HCT116 (cell line): ENCODE data around the gene TICAM2.

Experiments used
- EZH2 ChIP-seq: fragments of 200-600 bp; sonication (generic); IDR thresholded peaks from 2 replicates; pipeline ENCODE4 v1.6.1; 2017; ENCODE audit warnings: antibody characterized with exemption, mixed run types
- POLR2A ChIP-seq: IDR thresholded peaks from 2 replicates; pipeline ENCODE4 v1.7.0; 2011; ENCODE audit warnings: borderline replicate concordance; ENCODE audit not compliant: insufficient read depth, insufficient read length; ENCODE audit errors: extremely low read depth
- RAD21 ChIP-seq: IDR thresholded peaks from 2 replicates; pipeline ENCODE4 v1.6.1; 2012; ENCODE audit warnings: low read depth, mild to moderate bottlenecking
- TF ChIP-seq, protein P1 (sequence below): IDR thresholded peaks from 2 replicates; pipeline ENCODE4 v1.6.1; 2012
- TF ChIP-seq, protein P2 (sequence below), 3 experiments: fragments of 200-600 bp in 1 of 3; sonication (generic) in 1 of 3; IDR thresholded peaks in 2 of 3; conservative IDR thresholded peaks in 1 of 3; 2 replicates each; pipeline ENCODE4 v1.5.1; 2012 to 2017; ENCODE audit warnings: low read depth in 2 of 3, low read length in 2 of 3, antibody characterized with exemption in 1 of 3, borderline replicate concordance in 1 of 3, control low read depth in 1 of 3, mild to moderate bottlenecking in 1 of 3, mixed read lengths in 1 of 3, mixed run types in 1 of 3, moderate library complexity in 1 of 3; ENCODE audit not compliant: insufficient read depth in 1 of 3

- TF ChIP-seq POLR2A, result no peak
- TF ChIP-seq, protein P1, sequence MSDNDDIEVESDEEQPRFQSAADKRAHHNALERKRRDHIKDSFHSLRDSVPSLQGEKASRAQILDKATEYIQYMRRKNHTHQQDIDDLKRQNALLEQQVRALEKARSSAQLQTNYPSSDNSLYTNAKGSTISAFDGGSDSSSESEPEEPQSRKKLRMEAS, result no peak
- TF ChIP-seq, protein P2, sequence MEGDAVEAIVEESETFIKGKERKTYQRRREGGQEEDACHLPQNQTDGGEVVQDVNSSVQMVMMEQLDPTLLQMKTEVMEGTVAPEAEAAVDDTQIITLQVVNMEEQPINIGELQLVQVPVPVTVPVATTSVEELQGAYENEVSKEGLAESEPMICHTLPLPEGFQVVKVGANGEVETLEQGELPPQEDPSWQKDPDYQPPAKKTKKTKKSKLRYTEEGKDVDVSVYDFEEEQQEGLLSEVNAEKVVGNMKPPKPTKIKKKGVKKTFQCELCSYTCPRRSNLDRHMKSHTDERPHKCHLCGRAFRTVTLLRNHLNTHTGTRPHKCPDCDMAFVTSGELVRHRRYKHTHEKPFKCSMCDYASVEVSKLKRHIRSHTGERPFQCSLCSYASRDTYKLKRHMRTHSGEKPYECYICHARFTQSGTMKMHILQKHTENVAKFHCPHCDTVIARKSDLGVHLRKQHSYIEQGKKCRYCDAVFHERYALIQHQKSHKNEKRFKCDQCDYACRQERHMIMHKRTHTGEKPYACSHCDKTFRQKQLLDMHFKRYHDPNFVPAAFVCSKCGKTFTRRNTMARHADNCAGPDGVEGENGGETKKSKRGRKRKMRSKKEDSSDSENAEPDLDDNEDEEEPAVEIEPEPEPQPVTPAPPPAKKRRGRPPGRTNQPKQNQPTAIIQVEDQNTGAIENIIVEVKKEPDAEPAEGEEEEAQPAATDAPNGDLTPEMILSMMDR (IDR thresholded peaks at IDR 0.05 in 2 of 3, conservative IDR thresholded peaks at IDR 0.05 in 1 of 3; ENCODE audit: borderline replicate concordance in 1 of 3, insufficient read depth in 1 of 3, low read depth in 2 of 3, low read length in 2 of 3), result no peak
- no peak for TF ChIP-seq EZH2
- TF ChIP-seq RAD21, result no peak
These were observed 29.1 kb downstream of the TICAM2 start for GRCh38 chr5:115573133-115573532.
